OCI-LY3 (cell line): ENCODE data around the gene DDX27.

ENCODE experiments used
- H2AFZ ChIP-seq: fragments of 200-600, 300-600 bp; shearing (Covaris generic); 2 replicates; pipeline ENCODE4 v1.6.0; 2014; ENCODE audit warnings: antibody characterized with exemption, low read depth, low read length
- H3K27ac ChIP-seq: fragments of 200-600, 300-600 bp; sonication (generic); 2 replicates; pipeline ENCODE4 v1.5.1; 2014; ENCODE audit warnings: mild to moderate bottlenecking, low read length, moderate library complexity, mixed read lengths
- H3K27me3 ChIP-seq: fragments of 200-600, 300-600 bp; sonication (generic); 2 replicates; pipeline ENCODE4 v1.6.1; 2014; ENCODE audit warnings: low read depth, low read length, mixed read lengths
- H3K36me3 ChIP-seq: fragments of 200-600, 300-600 bp; sonication (generic); replicated peaks from 2 replicates; pipeline ENCODE3; 2014; ENCODE audit warnings: low read depth, low read length, mixed read lengths
- H3K4me1 ChIP-seq: fragments of 300-600, 200-600 bp; sonication (generic); 2 replicates; pipeline ENCODE4 v1.6.1; 2014; ENCODE audit warnings: low read length, mixed read lengths
- H3K4me2 ChIP-seq: fragments of 200-600, 300-600 bp; sonication (generic); 2 replicates; pipeline ENCODE4 v1.6.1; 2014; ENCODE audit warnings: low read length, mixed read lengths
- H3K4me3 ChIP-seq: fragments of 300-600, 200-600 bp; sonication (generic); 2 replicates; pipeline ENCODE4 v1.5.1; 2014; ENCODE audit warnings: antibody characterized with exemption, mild to moderate bottlenecking, low read length, moderate library complexity
- H3K79me2 ChIP-seq: fragments of 300-600, 200-600 bp; shearing (Covaris generic); 2 replicates; pipeline ENCODE4 v1.6.1; 2014; ENCODE audit warnings: mild to moderate bottlenecking, low read length, mixed read lengths
- H3K9ac ChIP-seq: fragments of 300-600, 200-600 bp; shearing (Covaris generic); 2 replicates; pipeline ENCODE4 v1.6.0; 2014; ENCODE audit warnings: mild to moderate bottlenecking, low read length, moderate library complexity
- H3K9me3 ChIP-seq: fragments of 200-600, 300-600 bp; shearing (Covaris generic); 2 replicates; pipeline ENCODE4 v1.6.1; 2014; ENCODE audit warnings: low read length, mixed read lengths; ENCODE audit not compliant: insufficient read depth
- H4K20me1 ChIP-seq: fragments of 200-600, 300-600 bp; sonication (generic); 2 replicates; pipeline ENCODE4 v1.6.1; 2016; ENCODE audit warnings: low read length, mixed read lengths; ENCODE audit not compliant: insufficient read depth
- EZH2phosphoT487 ChIP-seq: fragments of 200-600 bp; shearing (Covaris generic); IDR thresholded peaks from 2 replicates; pipeline ENCODE4 v1.6.1; 2018; ENCODE audit warnings: antibody characterized with exemption, mixed run types, low read depth
- TF ChIP-seq, protein P1 (sequence below): fragments of 200-600, 300-600 bp; sonication (generic); IDR thresholded peaks from 2 replicates; pipeline ENCODE4 v1.5.1; 2014; ENCODE audit warnings: antibody characterized with exemption, low read length, low read depth

The DDX27 gene, protein sequence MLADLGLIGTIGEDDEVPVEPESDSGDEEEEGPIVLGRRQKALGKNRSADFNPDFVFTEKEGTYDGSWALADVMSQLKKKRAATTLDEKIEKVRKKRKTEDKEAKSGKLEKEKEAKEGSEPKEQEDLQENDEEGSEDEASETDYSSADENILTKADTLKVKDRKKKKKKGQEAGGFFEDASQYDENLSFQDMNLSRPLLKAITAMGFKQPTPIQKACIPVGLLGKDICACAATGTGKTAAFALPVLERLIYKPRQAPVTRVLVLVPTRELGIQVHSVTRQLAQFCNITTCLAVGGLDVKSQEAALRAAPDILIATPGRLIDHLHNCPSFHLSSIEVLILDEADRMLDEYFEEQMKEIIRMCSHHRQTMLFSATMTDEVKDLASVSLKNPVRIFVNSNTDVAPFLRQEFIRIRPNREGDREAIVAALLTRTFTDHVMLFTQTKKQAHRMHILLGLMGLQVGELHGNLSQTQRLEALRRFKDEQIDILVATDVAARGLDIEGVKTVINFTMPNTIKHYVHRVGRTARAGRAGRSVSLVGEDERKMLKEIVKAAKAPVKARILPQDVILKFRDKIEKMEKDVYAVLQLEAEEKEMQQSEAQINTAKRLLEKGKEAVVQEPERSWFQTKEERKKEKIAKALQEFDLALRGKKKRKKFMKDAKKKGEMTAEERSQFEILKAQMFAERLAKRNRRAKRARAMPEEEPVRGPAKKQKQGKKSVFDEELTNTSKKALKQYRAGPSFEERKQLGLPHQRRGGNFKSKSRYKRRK

DNA sequence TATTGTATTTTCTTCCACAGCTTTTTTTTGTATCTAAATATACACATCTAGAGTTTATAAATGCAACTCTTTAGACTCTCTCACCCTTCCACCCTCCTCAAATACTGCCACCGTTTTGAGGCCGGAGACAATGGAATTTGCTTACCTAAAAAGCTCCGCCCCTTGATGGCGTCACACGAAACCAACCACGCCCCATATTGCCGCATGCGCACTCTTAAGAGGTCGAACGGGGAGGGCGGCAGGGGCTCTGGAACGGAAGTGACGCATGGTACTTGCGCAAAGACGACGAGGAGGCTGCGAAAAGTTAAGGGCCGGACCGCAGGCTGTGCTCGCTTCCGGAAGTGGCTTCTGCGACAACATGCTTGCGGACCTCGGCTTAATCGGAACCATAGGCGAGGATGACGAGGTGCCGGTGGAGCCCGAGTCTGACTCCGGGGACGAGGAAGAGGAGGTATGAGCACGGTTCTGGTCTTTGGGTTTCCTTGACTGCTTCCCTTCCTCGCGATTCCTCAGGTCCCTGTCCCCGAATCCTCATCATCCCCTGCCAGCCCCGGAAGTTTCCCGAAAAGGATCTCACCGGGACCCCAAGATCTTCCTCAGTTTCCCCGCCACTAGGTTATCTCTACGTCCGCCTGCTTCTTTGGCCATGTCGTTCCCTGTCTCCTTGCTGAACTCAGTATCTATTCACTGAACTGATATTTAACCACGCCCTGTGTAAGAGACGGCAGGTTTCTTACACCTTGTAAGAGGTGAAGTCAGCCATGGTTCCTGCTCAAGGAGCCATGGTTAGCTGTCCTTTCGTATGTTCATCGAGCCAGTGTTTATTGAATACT is at the start of gene DDX27:
Gene DDX27 (plus strand): TSS at position 326 of the 833 bp plus-strand sequence. CDS start 33 bp downstream, at position 359.
- no peak for TF ChIP-seq EZH2phosphoT487
- TF ChIP-seq, protein P1, sequence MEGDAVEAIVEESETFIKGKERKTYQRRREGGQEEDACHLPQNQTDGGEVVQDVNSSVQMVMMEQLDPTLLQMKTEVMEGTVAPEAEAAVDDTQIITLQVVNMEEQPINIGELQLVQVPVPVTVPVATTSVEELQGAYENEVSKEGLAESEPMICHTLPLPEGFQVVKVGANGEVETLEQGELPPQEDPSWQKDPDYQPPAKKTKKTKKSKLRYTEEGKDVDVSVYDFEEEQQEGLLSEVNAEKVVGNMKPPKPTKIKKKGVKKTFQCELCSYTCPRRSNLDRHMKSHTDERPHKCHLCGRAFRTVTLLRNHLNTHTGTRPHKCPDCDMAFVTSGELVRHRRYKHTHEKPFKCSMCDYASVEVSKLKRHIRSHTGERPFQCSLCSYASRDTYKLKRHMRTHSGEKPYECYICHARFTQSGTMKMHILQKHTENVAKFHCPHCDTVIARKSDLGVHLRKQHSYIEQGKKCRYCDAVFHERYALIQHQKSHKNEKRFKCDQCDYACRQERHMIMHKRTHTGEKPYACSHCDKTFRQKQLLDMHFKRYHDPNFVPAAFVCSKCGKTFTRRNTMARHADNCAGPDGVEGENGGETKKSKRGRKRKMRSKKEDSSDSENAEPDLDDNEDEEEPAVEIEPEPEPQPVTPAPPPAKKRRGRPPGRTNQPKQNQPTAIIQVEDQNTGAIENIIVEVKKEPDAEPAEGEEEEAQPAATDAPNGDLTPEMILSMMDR, result no peak
- H3K9ac ChIP-seq, result peak within 1 kb of the TSS; percentile 85
- peak within 1 kb of the TSS; percentile 43 for H3K27ac ChIP-seq
- H4K20me1 ChIP-seq, result no peaks in the 10 kb centered on the region
- no peaks in the 10 kb centered on the region for H3K9me3 ChIP-seq
- H3K4me2 ChIP-seq, result peak within 1 kb of the TSS; percentile 84
- H2AFZ ChIP-seq, result peak within 1 kb of the TSS; percentile 42
- peaks cover 27% of the 10 kb centered on the region for H3K79me2 ChIP-seq
- H3K4me1 ChIP-seq, result peaks cover 15% of the 10 kb centered on the region
- peak within 1 kb of the TSS; percentile 82 for H3K4me3 ChIP-seq
- peaks cover 21% of the 10 kb centered on the region for H3K36me3 ChIP-seq
- peaks cover 6% of the 10 kb centered on the region; the same call in 1 of the 2 replicates for H3K27me3 ChIP-seq

DNA sequence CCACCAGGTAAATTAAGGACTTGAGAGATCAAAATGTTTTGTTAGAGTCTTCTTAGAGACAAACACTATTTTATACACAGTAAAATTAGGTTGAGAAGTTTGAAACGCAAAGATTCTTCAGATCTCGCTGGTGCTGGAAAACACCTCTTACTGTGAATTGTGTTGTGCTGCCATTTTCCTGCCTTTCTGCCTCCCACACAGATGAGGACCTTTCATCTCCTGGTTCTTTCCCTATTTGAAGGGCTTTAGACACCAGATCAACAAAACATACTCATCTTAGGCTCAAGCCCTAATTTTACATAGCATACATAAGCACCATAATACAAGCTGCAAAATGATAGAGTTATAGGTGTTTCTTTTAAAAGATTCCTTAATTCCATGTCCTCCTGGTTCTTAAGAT is 49.7 kb upstream of the DDX27 start:
- Histone ChIP-seq H3K9me3 (no peaks in the 10 kb centered on the region), H3K4me1 (peaks cover 34% of the 10 kb centered on the region), H3K79me2 (peaks cover 91% of the 10 kb centered on the region), H2AFZ (no peak overlapping the region), H3K9ac (no peak overlapping the region), H3K27me3 (no peaks in the 10 kb centered on the region), H3K4me3 (no peak overlapping the region), H3K27ac (no peak overlapping the region), H4K20me1 (peaks cover 60% of the 10 kb centered on the region), H3K36me3 (peaks cover 29% of the 10 kb centered on the region), H3K4me2 (no peak overlapping the region)
- TF ChIP-seq EZH2phosphoT487, result no peak
- TF ChIP-seq, protein P1, result no peak

DNA sequence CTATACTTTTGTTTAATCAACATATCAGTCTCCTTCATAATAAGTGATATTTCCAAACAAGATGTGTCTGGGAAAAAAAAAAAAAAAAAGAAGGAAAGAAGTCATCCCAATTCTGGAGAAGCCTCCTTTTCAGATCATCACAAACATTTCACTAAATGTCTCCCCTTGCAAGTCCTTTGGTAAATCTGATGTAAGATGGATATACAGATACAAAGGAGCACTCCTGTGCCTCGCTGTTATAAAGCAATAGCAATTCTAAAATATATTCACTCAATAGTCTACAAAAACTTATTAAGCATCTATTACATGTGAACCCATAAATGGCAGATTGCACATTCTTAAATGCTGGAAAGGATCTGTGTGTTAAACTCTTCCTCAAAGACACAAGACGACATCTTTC is 48.5 kb upstream of the DDX27 start:
- Histone ChIP-seq H4K20me1 (peaks cover 57% of the 10 kb centered on the region), H3K79me2 (peaks cover 94% of the 10 kb centered on the region)
- TF ChIP-seq EZH2phosphoT487, result no peak
- TF ChIP-seq, protein P1, result no peak

More for the DNA sequence above, 48.5 kb upstream of the DDX27 start:
- no peak overlapping the region for H3K9ac ChIP-seq
- no peak overlapping the region for H2AFZ ChIP-seq
- H3K4me2 ChIP-seq, result no peak overlapping the region
- no peak overlapping the region for H3K27ac ChIP-seq
- H3K4me1 ChIP-seq, result peaks cover 29% of the 10 kb centered on the region
- no peak overlapping the region for H3K4me3 ChIP-seq
- H3K9me3 ChIP-seq, result no peaks in the 10 kb centered on the region
- H3K36me3 ChIP-seq, result peaks cover 25% of the 10 kb centered on the region
- H3K27me3 ChIP-seq, result no peaks in the 10 kb centered on the region
